HG02943 (cell line): Measurements from ENCODE around the gene OLFML1.

Source experiments
- ATAC-seq: cut with Tn5 transposase; IDR thresholded peaks from one replicate; pipeline ENCODE4 v1.9.1; 2021; ENCODE audit warnings: mild to moderate bottlenecking, low read depth, moderate library complexity; ENCODE audit not compliant: unreplicated experiment

The OLFML1 gene

GRCh38 chr11:7485186-7486097, at the start of gene OLFML1:
Gene OLFML1, plus strand, starts transcription at chr11:7485506. Its CDS starts 370 bp downstream, at chr11:7485876.
- ATAC-seq, result no peak

GRCh38 chr11:7436146-7436545, 49.2 kb upstream of the OLFML1 start:
- ATAC-seq, result no peak

GRCh38 chr11:7436657-7437056, 48.6 kb upstream of the OLFML1 start:
- ATAC-seq, result peak; percentile 74

DNA sequence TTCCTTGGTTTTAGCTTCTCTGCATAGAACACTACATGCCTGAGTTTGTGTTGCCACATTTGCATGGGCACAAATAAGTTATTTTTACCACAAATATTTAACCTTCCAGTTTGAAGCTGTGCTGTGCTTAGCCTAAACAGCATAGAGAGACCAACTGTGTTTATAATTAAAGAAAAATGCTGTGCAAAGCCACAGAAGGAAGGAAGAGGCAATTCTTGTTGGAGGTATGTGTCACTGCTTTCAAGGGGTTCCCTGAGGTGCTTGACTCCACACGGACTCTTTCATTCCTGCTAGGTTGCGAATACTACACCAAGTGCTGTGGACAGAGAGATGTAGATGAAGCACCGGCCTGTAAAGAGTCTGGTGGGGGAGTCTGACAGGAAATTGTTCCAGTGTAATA, 47.6 kb upstream of the OLFML1 start:
- ATAC-seq, result no peak

DNA sequence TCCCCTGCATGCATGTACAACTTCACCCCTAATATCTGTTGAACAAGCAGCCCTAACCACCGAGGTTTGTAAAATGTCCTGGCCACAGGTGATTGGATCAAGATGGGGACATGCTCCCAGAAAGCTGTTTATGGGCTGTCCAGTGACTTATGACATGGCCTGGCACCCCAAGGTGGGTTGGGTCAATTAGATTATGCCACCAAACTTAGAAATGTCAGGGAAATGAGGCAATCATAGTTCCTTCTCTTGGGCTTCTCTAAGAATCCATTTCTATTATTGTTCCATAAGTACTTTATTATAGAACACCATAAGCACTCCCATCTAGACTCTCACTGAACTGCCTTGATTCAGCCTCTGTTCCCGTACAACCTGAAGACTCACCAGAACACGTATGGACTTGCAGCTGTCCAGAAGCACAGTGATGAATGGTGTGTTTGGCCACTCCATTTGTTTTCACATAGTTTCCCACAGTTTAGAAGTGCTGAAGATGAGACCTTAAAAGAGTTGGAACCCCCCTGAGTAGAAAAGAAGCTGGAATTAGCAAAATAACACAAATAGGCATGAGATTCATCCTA, 45.5 kb upstream of the OLFML1 start:
- ATAC-seq, result no peak

DNA sequence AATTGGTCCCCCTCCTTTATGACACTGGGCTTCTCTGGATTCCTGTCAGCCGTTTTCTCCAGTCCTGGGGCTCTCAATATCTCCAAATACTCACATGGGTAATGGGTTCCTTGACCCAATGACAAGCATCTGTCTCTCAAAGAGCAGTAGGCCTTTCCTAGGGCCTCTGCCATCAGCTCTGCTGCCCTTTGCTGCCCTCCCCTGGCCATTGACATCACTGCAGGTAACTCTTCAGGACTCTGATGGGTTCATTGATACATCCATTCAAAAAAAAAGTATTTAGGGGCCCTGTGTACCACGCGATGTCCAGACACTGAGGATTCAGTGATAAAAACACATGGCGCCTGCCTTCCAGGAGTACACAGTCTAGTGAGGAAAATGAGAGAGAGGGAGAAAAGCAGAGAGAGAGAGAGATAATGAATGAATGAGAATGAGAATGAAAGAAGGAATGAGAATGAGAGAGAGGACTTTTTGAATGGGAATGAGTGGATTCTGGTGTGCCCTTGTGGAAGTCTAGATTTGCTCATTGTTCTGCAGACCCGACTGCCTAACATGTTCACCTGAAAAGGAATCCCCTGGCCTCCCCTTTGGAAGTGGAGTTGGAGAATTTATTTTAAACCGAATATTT, 42.6 kb upstream of the OLFML1 start:
- ATAC-seq, result no peak

GRCh38 chr11:7444091-7444981, 41.0 kb upstream of the OLFML1 start:
- no peak for ATAC-seq

DNA sequence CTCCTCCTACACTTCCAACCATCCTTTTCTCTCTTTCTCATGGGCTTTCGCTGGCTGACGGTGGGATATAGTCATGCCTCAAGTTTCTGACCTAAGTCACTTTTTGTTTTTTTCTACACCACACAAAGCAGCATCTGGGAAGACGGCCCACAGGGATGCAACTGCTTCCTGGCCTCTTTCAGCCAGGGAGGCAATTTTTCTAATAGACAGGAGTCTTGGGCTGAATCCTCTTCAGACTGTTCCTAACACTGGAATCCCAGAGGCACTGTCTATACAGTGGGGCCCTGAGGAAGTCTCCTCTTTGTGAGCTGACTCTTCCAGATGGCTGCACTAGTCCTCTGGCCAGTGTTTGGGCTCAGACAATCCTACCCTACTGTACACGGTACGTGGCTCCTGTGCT, 39.7 kb upstream of the OLFML1 start:
- no peak for ATAC-seq

- no peak for ATAC-seq
Observed at GRCh38 chr11:7448201-7448600, 37.1 kb upstream of the OLFML1 start.

GRCh38 chr11:7449211-7449840, 36.0 kb upstream of the OLFML1 start:
- no peak for ATAC-seq

DNA sequence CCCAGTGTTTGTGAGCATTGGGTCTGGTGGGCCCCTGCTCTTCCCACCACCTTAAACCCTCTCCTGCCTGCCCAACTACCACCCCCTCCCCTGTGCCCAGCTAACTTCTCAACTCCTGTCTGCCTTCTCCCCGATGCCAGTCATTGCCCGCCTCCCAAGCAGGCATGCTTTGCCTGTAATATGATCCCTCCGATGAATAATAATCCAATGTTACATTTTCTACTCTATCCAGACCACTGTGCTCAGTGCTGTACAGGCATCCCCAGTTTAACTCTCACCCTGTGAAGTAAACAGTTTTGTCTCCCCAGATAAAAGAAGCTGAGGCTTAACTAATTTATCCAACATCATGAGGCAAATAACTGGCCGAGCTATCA, 35.5 kb upstream of the OLFML1 start:
- ATAC-seq, result no peak

GRCh38 chr11:7450836-7451235, 34.5 kb upstream of the OLFML1 start:
- ATAC-seq, result no peak

DNA sequence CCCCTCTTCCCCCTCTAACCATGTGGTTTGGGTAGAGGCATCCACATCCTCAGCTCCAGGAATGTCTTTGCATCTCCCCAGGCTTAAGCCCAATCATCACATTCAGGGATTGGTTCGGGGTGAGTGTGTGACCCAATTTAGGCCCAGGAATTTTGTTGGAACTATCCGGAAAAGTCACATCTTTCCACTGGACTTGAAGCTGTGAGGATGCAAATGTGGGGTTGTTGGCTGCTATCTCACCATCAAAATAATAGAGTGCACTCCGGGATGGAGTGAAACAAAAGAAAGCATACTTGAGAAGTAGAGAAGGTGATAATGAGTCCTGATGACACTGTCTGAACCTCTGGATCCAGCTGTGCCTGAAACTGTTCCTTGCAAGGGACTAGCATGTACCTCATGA, 33.8 kb upstream of the OLFML1 start:
- ATAC-seq, result no peak

GRCh38 chr11:7451952-7452494, 33.3 kb upstream of the OLFML1 start:
- ATAC-seq, result no peak

DNA sequence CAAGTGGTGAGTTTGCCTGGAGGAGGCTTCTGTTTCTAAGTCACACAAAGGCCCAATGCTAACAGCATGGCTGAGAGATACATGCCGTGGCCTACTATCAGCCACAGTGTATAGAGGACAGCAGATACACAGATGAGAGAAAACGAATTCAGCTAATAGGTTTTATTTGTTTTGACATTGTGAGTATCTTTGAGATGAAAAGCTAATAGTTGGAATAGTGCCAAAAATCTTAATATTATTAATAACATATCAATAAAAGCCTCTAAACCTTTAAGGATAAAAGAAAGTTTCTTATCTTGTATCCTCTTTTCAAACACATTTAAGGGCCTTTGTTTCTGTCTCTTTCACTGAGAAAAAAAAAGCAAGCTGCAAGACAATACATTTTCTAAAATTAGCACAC, 30.5 kb upstream of the OLFML1 start:
- ATAC-seq, result no peak

DNA sequence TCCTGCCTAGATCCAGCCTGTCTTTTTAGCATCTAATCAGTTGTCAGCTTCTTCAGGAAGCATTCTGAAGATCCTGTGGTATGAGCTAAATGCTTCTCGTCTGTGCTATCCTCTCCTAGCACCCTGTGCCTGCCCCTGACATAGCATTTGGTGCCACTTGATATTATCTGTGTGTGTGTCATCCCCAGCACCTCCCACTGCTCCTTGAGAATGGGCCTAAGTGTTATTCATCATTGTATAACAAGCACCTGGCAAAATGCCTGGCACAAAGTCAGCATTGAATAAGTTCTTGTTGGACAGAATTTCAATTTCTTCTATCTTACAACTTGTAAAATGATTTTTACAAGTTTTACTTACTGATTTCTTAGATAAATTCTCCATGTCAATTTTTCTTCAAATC, 28.1 kb upstream of the OLFML1 start:
- no peak for ATAC-seq

DNA sequence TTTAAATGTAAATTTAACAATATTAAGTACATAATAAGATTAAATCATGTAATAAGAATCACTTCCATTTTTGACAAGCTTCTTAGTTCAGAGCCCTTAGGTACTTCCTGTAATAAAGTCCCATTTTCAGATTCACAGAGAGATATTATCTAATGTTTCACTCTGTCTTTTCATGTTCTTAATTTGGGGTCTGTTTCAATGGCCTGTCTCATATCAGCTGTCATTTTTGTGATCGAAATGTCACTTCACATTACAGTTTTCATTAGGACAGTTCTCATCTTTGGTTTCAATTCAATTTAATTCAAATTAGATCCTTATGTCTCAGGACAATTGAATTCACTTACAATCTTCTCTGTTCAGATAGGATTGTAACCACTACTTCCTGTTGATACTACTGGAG, 22.6 kb upstream of the OLFML1 start:
- ATAC-seq, result no peak

- no peak for ATAC-seq
Observed at GRCh38 chr11:7467652-7468051, 17.7 kb upstream of the OLFML1 start.

GRCh38 chr11:7469351-7469865, 15.9 kb upstream of the OLFML1 start:
- no peak for ATAC-seq

GRCh38 chr11:7471071-7471470, 14.2 kb upstream of the OLFML1 start:
- ATAC-seq, result no peak
